Measurements from ENCODE around the gene OGN.

OGN gene

GRCh38 chr9:92402826-92403745 lies 1.3 kb downstream of the OGN start:
- no peak for DNase-seq

GRCh38 chr9:92402360-92402759 lies 2.0 kb downstream of the OGN start:
- no peak for DNase-seq

- no peak for DNase-seq
Measured at GRCh38 chr9:92397853-92398252, 6.5 kb downstream of the OGN start.

- no peak for DNase-seq
Measured at GRCh38 chr9:92395617-92396016, 8.8 kb downstream of the OGN start.

- DNase-seq, result no peak
Measured at GRCh38 chr9:92393686-92394085, 10.7 kb downstream of the OGN start.

GRCh38 chr9:92392690-92393089 lies 11.7 kb downstream of the OGN start:
- no peak for DNase-seq

GRCh38 chr9:92385953-92386352 lies 18.4 kb downstream of the OGN start:
- no peak for DNase-seq

GRCh38 chr9:92385477-92385876 lies 18.9 kb downstream of the OGN start:
- DNase-seq, result no peak

GRCh38 chr9:92385001-92385400 lies 19.4 kb downstream of the OGN start:
- DNase-seq, result no peak

GRCh38 chr9:92384375-92384774 lies 20.0 kb downstream of the OGN start:
- no peak for DNase-seq

GRCh38 chr9:92381775-92382174 lies 22.6 kb downstream of the OGN start:
- DNase-seq, result no peak

GRCh38 chr9:92380603-92381002 lies 23.8 kb downstream of the OGN start:
- no peak for DNase-seq

- no peak for DNase-seq
Measured at GRCh38 chr9:92378865-92379560, 25.4 kb downstream of the OGN start.

- DNase-seq, result no peak
Measured at GRCh38 chr9:92377876-92378275, 26.5 kb downstream of the OGN start.

GRCh38 chr9:92373167-92373566 lies 31.2 kb downstream of the OGN start:
- no peak for DNase-seq

- DNase-seq, result no peak
Measured at GRCh38 chr9:92369075-92369474, 35.3 kb downstream of the OGN start.

- DNase-seq, result no peak
Measured at GRCh38 chr9:92360083-92360482, 44.3 kb downstream of the OGN start.

- DNase-seq, result no peak
Measured at GRCh38 chr9:92359394-92359995, 44.9 kb downstream of the OGN start.

- DNase-seq, result no peak
Measured at GRCh38 chr9:92353051-92353450, 51.3 kb downstream of the OGN start.

- DNase-seq, result no peak
Measured at GRCh38 chr9:92350740-92351133, 53.6 kb downstream of the OGN start.

- no peak for DNase-seq
Measured at GRCh38 chr9:92349771-92350739, 54.3 kb downstream of the OGN start.

GRCh38 chr9:92345582-92345981 lies 58.8 kb downstream of the OGN start:
- no peak for DNase-seq

Measured in activated CD8-positive, alpha-beta memory T cell treated with anti-CD3 and anti-CD28 coated beads, Interleukin-2, amount 50 U/mL, for 48 hours (primary cell).